ENCODE data around the gene PVRIG. TPM values are rescaled to one million over a fixed set of nuclear protein-coding genes. Genes with fewer than 3 reads are reported as not detected.
"Not testable (repeated sequence)": the region's sequence is repeated elsewhere in the genome, so short reads cannot be mapped to it uniquely, and the experiment has no call there.

PVRIG gene
- total RNA-seq, 1 donor from 2014 or later = not detected

GRCh38 chr7:100195222-100195621, 24.5 kb upstream of the PVRIG start:
- no peak overlapping the region for H3K27ac Mint-ChIP-seq (ENCODE audit: unreplicated experiment)
- no peaks in the 10 kb centered on the region for H3K36me3 Mint-ChIP-seq (ENCODE audit: low read depth)
- H3K27me3 Mint-ChIP-seq (ENCODE audit: low read depth) = peaks cover 16% of the 10 kb centered on the region
- peaks cover 19% of the 10 kb centered on the region for H3K4me1 Mint-ChIP-seq (ENCODE audit: low read depth)
- DNase-seq (ENCODE audit: low spot score) = no peak
- H3K9me3 Mint-ChIP-seq (ENCODE audit: low read depth) = no peaks in the 10 kb centered on the region
- no peak overlapping the region for H3K4me3 Mint-ChIP-seq (ENCODE audit: unreplicated experiment)
- TF ChIP-seq, protein P1, sequence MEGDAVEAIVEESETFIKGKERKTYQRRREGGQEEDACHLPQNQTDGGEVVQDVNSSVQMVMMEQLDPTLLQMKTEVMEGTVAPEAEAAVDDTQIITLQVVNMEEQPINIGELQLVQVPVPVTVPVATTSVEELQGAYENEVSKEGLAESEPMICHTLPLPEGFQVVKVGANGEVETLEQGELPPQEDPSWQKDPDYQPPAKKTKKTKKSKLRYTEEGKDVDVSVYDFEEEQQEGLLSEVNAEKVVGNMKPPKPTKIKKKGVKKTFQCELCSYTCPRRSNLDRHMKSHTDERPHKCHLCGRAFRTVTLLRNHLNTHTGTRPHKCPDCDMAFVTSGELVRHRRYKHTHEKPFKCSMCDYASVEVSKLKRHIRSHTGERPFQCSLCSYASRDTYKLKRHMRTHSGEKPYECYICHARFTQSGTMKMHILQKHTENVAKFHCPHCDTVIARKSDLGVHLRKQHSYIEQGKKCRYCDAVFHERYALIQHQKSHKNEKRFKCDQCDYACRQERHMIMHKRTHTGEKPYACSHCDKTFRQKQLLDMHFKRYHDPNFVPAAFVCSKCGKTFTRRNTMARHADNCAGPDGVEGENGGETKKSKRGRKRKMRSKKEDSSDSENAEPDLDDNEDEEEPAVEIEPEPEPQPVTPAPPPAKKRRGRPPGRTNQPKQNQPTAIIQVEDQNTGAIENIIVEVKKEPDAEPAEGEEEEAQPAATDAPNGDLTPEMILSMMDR (IDR thresholded peaks at IDR 0.05) = no peak

DNA sequence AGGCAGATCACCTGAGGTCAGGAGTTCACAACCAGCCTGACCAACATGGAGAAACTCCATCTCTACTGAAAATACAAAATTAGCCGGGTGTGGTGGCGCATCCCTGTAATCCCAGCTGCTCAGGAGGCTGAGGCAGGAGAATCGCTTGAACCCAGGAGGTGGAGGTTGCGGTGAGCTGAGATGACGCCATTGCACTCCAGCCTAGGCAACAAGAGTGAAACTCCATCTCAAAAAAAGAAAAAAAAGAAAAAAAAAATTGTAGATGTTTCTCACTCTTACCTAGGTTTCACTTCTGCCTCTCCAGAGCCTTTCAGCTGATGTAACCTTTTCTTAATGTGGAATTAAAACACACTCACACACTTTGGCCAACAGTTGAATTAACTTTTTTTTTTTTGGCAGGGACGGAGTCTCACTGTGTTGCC, 23.8 kb upstream of the PVRIG start:
- peaks cover 21% of the 10 kb centered on the region for H3K27me3 Mint-ChIP-seq (ENCODE audit: low read depth)
- H3K4me1 Mint-ChIP-seq (ENCODE audit: low read depth) = peaks cover 13% of the 10 kb centered on the region
- H3K36me3 Mint-ChIP-seq (ENCODE audit: low read depth); H3K27ac Mint-ChIP-seq (ENCODE audit: unreplicated experiment); H3K4me3 Mint-ChIP-seq (ENCODE audit: unreplicated experiment); H3K9me3 Mint-ChIP-seq (ENCODE audit: low read depth); DNase-seq (ENCODE audit: low spot score): not testable (repeated sequence)

GRCh38 chr7:100198266-100198665, 21.5 kb upstream of the PVRIG start:
- TF ChIP-seq, protein P1 (IDR thresholded peaks at IDR 0.05) = no peak
- no peaks in the 10 kb centered on the region for H3K9me3 Mint-ChIP-seq (ENCODE audit: low read depth)
- no peak overlapping the region for H3K4me3 Mint-ChIP-seq (ENCODE audit: unreplicated experiment)
- H3K27ac Mint-ChIP-seq (ENCODE audit: unreplicated experiment) = no peak overlapping the region
- no peaks in the 10 kb centered on the region for H3K4me1 Mint-ChIP-seq (ENCODE audit: low read depth)
- H3K36me3 Mint-ChIP-seq (ENCODE audit: low read depth) = no peaks in the 10 kb centered on the region
- DNase-seq (ENCODE audit: low spot score) = no peak
- peaks cover 36% of the 10 kb centered on the region for H3K27me3 Mint-ChIP-seq (ENCODE audit: low read depth)

DNA sequence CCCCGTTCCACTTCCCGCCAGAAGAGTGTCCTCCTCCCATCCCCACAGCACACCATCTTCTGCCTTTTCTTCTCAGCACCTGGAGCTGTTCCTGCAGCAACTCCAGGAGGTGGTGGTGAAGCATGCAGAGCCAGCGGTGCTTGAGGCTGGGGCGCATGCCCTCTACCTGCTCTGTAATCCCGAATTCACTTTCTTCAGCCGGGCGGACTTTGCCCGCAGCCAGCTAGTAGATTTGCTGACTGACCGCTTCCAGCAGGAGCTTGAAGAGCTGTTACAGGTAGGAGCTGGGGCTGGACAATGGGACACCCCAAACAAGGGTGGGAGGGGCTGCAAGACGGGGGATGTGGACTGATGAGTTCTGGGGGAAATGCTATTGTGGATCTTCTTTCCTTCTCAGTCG, 19.1 kb upstream of the PVRIG start:
- DNase-seq (ENCODE audit: low spot score) = no peak
- no peaks in the 10 kb centered on the region for H3K36me3 Mint-ChIP-seq (ENCODE audit: low read depth)
- H3K9me3 Mint-ChIP-seq (ENCODE audit: low read depth) = no peaks in the 10 kb centered on the region
- H3K27ac Mint-ChIP-seq (ENCODE audit: unreplicated experiment) = no peak overlapping the region
- H3K4me1 Mint-ChIP-seq (ENCODE audit: low read depth) = no peaks in the 10 kb centered on the region
- H3K27me3 Mint-ChIP-seq (ENCODE audit: low read depth) = peaks cover 42% of the 10 kb centered on the region
- H3K4me3 Mint-ChIP-seq (ENCODE audit: unreplicated experiment) = no peak overlapping the region
- TF ChIP-seq, protein P1 (IDR thresholded peaks at IDR 0.05) = no peak

GRCh38 chr7:100204454-100204853, 15.3 kb upstream of the PVRIG start:
- peaks cover 39% of the 10 kb centered on the region for H3K27me3 Mint-ChIP-seq (ENCODE audit: low read depth)
- no peak overlapping the region for H3K4me3 Mint-ChIP-seq (ENCODE audit: unreplicated experiment)
- DNase-seq (ENCODE audit: low spot score) = no peak
- no peaks in the 10 kb centered on the region for H3K36me3 Mint-ChIP-seq (ENCODE audit: low read depth)
- TF ChIP-seq, protein P1 (IDR thresholded peaks at IDR 0.05) = no peak
- H3K4me1 Mint-ChIP-seq (ENCODE audit: low read depth) = no peaks in the 10 kb centered on the region
- H3K9me3 Mint-ChIP-seq (ENCODE audit: low read depth) = no peaks in the 10 kb centered on the region
- H3K27ac Mint-ChIP-seq (ENCODE audit: unreplicated experiment) = no peak overlapping the region

DNA sequence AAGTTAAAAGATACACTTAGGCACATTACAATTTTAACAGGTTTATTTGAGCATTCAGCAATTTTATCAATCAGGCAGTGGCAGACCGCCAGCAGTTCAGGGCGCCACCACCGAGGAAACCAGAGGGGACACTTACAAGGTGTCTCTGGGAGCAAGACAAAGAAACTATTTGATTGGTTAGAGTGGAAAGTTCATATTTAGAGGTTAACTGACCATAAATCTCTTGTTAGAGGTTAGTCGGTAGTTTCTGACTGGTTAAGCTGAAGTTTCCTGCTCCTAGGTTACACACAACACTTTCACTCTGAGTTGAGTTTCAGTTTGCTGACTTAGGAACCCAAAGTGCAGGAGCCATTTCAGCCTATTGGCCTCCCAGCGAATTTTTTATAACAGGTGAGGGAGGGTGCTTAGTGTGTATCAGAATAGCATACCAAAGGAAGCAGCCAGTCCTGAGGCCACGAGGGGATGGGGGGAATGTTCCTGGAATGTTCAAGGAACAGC, 10.8 kb upstream of the PVRIG start:
- no peak overlapping the region for H3K4me3 Mint-ChIP-seq (ENCODE audit: unreplicated experiment)
- no peaks in the 10 kb centered on the region for H3K36me3 Mint-ChIP-seq (ENCODE audit: low read depth)
- TF ChIP-seq, protein P1 (IDR thresholded peaks at IDR 0.05) = no peak
- H3K27ac Mint-ChIP-seq (ENCODE audit: unreplicated experiment) = no peak overlapping the region
- no peak for DNase-seq (ENCODE audit: low spot score)
- peaks cover 24% of the 10 kb centered on the region for H3K27me3 Mint-ChIP-seq (ENCODE audit: low read depth)
- H3K4me1 Mint-ChIP-seq (ENCODE audit: low read depth) = no peaks in the 10 kb centered on the region
- no peaks in the 10 kb centered on the region for H3K9me3 Mint-ChIP-seq (ENCODE audit: low read depth)
